ENCODE data around the gene INTS11. TPM values are rescaled to one million over a fixed set of nuclear protein-coding genes. Genes with fewer than 3 reads are reported as not detected.

The INTS11 gene
- polyA plus RNA-seq, 1 donor (not counting 4 experiments of a cell fraction or from before 2014, with no cell fraction given) = 70.4 TPM

DNA sequence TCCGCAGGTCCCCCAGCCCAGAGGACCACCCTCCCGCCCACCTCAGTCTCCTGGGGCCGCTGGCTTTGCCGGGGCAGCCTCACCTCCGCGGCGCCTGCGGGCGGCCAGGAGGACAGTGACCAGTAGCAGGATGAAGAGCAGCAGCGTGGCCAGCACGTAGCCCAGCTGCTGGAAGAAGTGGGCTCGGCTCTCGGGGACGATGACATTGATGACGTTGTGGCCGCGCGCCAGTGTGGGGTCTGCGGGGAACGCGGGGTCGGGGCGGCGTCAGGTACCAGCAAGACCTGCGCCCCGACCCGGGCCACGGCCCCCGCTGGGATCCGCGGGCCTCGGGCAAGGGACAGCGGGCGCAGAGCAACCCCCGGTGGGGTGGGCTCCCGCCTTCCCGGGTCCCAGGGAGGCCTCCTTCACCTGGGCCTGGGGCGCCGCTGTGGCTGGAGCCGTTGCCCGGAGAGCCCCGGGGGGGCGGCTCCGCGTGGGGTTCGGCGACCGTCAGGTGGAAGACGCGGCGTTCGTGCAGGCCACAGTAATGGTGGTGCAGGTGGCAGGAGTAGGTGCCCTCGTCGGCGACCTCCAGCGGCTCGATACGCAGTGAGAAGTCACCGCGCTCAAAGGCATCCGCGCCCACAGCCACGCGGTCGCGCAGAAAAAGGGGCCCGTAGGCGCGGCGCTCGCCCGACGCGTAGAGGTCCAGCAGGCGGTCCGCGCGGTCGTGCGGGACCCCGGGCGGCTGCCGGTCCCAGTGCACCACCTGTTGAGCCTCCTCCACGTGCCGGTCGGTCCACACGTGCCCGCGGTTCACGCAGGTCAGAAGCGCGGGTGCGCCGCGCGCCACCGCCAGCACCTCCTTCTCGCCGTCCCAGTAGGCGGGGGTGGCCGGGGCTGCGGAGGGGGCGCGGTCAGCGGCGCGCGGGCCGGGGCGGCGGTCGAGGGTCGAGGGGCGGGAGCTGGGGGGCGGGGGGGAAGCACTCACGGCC is 30.1 kb upstream of the INTS11 start:
- no peaks in the 10 kb centered on the region for H3K36me3 ChIP-seq (ENCODE audit: control insufficient read depth in 2 of 2, extremely low read depth in 1 of 2, insufficient read depth in 2 of 2, low read length in 2 of 2)
- DNase-seq (ENCODE audit: low read depth, low spot score) (no peak), FAIRE-seq (no peak)
- H3K79me2 ChIP-seq (ENCODE audit: control insufficient read depth, insufficient read depth, low read length) = no peaks in the 10 kb centered on the region
- H3K27me3 ChIP-seq (ENCODE audit: control insufficient read depth, extremely low read depth, insufficient read depth, low read length) = peaks cover 8% of the 10 kb centered on the region
- H3K9me3 ChIP-seq (ENCODE audit: control insufficient read depth, low read depth, low read length) = no peaks in the 10 kb centered on the region
- no peak overlapping the region for H2AFZ ChIP-seq (ENCODE audit: control insufficient read depth, low read length)
- H3K9me1 ChIP-seq (ENCODE audit: control insufficient read depth, extremely low read depth, insufficient read depth, low read length) = no peaks in the 10 kb centered on the region
- no peaks in the 10 kb centered on the region for H4K20me1 ChIP-seq (ENCODE audit: control insufficient read depth, extremely low read depth, insufficient read depth, low read length)
- dilution Hi-C loops (cut with MboI; ENCODE audit: extremely low pct_ligation_motif_present, low sequenced_read_pairs) = no loop called here
- no peak overlapping the region for H3K4me2 ChIP-seq (ENCODE audit: control insufficient read depth, extremely low read depth, insufficient read depth, low read depth, low read length)
- H3K9ac ChIP-seq (ENCODE audit: control insufficient read depth, extremely low read depth, insufficient read depth, low read length) = no peak overlapping the region
- no peak overlapping the region for H3K27ac ChIP-seq (ENCODE audit: control insufficient read depth, insufficient read depth, low read length)
- peaks cover 9% of the 10 kb centered on the region for H3K4me1 ChIP-seq (ENCODE audit: control insufficient read depth, extremely low read depth, insufficient read depth, low read length)
- TF ChIP-seq, protein P1, sequence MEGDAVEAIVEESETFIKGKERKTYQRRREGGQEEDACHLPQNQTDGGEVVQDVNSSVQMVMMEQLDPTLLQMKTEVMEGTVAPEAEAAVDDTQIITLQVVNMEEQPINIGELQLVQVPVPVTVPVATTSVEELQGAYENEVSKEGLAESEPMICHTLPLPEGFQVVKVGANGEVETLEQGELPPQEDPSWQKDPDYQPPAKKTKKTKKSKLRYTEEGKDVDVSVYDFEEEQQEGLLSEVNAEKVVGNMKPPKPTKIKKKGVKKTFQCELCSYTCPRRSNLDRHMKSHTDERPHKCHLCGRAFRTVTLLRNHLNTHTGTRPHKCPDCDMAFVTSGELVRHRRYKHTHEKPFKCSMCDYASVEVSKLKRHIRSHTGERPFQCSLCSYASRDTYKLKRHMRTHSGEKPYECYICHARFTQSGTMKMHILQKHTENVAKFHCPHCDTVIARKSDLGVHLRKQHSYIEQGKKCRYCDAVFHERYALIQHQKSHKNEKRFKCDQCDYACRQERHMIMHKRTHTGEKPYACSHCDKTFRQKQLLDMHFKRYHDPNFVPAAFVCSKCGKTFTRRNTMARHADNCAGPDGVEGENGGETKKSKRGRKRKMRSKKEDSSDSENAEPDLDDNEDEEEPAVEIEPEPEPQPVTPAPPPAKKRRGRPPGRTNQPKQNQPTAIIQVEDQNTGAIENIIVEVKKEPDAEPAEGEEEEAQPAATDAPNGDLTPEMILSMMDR (optimal IDR thresholded peaks at IDR 0.05 in 1 of 3, IDR thresholded peaks at IDR 0.05 in 1 of 3, conservative IDR thresholded peaks at IDR 0.05 in 1 of 3; ENCODE audit: extremely low read depth in 1 of 3, insufficient read depth in 2 of 3, low read length in 3 of 3) = no peak
- no peak for TF ChIP-seq EZH2 (IDR thresholded peaks at IDR 0.05; ENCODE audit: low read length)
- no peak overlapping the region for H3K4me3 ChIP-seq (ENCODE audit: control insufficient read depth in 2 of 3, extremely low read depth in 1 of 3, insufficient read depth in 2 of 3, low read depth in 1 of 3, low read length in 3 of 3)

DNA sequence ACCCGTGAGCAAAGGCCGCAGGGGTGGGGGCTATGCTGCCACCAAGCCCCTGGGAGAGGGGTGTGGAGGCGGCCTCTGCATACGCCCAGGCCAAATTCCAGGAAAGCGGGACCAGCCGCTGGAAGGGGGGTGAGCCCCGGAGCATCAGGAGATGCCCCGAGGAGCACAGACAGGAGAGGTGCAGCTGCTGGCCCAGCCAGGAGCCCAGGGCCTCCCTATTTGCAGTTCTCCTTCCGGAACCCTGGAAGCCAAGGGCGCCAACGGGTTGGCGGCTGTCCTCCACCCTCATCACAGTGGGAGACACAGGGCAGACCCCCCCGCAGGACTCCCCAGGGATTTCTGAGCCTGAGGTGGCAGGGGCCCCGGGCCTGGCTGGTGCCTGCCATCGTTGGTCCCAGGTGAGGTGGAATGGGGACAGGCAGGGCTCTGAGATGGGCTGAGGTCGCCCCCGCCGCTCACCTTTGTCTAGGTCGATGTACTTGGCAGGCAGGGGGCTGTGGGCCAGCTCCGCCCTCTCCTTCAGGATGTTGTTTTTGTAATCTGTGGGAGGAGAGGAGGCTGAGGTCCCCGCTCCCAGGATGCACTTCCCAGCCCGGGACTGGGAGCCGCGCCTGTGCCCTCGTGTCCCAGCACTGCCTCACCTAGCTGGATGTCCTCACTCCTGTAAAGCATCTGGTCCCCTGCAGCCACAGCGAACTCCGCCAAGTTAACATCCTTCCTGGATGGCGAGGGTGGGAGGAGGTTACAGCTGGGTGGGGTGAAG is 29.1 kb upstream of the INTS11 start:
- no peaks in the 10 kb centered on the region for H3K9me1 ChIP-seq (ENCODE audit: control insufficient read depth, extremely low read depth, insufficient read depth, low read length)
- H3K27ac ChIP-seq (ENCODE audit: control insufficient read depth, insufficient read depth, low read length) = no peak overlapping the region
- peaks cover 6% of the 10 kb centered on the region for H3K4me1 ChIP-seq (ENCODE audit: control insufficient read depth, extremely low read depth, insufficient read depth, low read length)
- H4K20me1 ChIP-seq (ENCODE audit: control insufficient read depth, extremely low read depth, insufficient read depth, low read length) = no peaks in the 10 kb centered on the region
- H3K9ac ChIP-seq (ENCODE audit: control insufficient read depth, extremely low read depth, insufficient read depth, low read length) = no peak overlapping the region
- no peak overlapping the region for H3K4me2 ChIP-seq (ENCODE audit: control insufficient read depth, extremely low read depth, insufficient read depth, low read depth, low read length)
- DNase-seq (ENCODE audit: low read depth, low spot score) (no peak), FAIRE-seq (no peak)
- H3K9me3 ChIP-seq (ENCODE audit: control insufficient read depth, low read depth, low read length) = no peaks in the 10 kb centered on the region
- H3K27me3 ChIP-seq (ENCODE audit: control insufficient read depth, extremely low read depth, insufficient read depth, low read length) = peaks cover 8% of the 10 kb centered on the region
- no peak overlapping the region for H2AFZ ChIP-seq (ENCODE audit: control insufficient read depth, low read length)
- TF ChIP-seq, protein P1 (optimal IDR thresholded peaks at IDR 0.05 in 1 of 3, IDR thresholded peaks at IDR 0.05 in 1 of 3, conservative IDR thresholded peaks at IDR 0.05 in 1 of 3; ENCODE audit: extremely low read depth in 1 of 3, insufficient read depth in 2 of 3, low read length in 3 of 3) = no peak
- no peak for TF ChIP-seq EZH2 (IDR thresholded peaks at IDR 0.05; ENCODE audit: low read length)
- dilution Hi-C loops (cut with MboI; ENCODE audit: extremely low pct_ligation_motif_present, low sequenced_read_pairs) = no loop called here
- H3K36me3 ChIP-seq (ENCODE audit: control insufficient read depth in 2 of 2, extremely low read depth in 1 of 2, insufficient read depth in 2 of 2, low read length in 2 of 2) = no peaks in the 10 kb centered on the region
- no peak overlapping the region for H3K4me3 ChIP-seq (ENCODE audit: control insufficient read depth in 2 of 3, extremely low read depth in 1 of 3, insufficient read depth in 2 of 3, low read depth in 1 of 3, low read length in 3 of 3)
- peaks cover 3% of the 10 kb centered on the region for H3K79me2 ChIP-seq (ENCODE audit: control insufficient read depth, insufficient read depth, low read length)
